Stromal cell of bone marrow (primary cell): Measurements from ENCODE around the gene TBX4.

Source experiments
- DNase-seq: peaks from one replicate; pipeline ENCODE4 v3.0.0-alpha.2; 2012; ENCODE audit warnings: low read depth

The TBX4 gene

DNA sequence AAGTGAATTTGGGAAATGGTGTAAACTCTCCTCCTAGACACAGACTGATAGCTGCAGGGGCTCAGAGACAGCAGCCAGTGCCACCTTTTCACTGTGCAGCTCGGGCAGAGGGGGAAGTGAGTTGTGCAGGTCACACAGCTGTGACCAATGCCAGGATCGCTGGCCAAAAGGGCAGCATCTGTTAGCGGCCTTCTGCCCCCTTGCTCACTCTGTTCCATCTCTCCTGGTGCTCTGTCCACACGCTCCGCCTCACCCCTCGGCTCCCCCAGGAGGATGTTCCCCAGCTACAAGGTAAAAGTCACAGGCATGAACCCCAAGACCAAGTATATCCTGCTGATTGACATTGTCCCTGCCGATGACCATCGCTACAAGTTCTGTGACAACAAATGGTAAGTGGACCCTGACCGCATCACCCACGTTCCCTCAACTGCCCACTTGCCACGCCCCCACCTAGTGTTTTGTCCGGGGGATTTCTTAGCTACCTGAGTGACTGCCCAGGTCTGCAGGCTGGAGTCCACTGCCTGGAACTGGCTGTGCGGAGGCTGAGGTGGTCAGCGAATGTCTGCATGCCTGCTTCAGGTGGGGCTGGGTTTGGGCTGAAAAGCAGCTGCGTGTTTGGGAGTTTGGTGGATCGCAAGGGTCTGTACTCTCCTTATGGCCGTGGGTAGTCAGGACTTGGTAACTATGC lies 13.5 kb downstream of the TBX4 start:
- no peak for DNase-seq

- no peak for DNase-seq
Measured at GRCh38 chr17:61466246-61466645, 14.0 kb downstream of the TBX4 start.

DNA sequence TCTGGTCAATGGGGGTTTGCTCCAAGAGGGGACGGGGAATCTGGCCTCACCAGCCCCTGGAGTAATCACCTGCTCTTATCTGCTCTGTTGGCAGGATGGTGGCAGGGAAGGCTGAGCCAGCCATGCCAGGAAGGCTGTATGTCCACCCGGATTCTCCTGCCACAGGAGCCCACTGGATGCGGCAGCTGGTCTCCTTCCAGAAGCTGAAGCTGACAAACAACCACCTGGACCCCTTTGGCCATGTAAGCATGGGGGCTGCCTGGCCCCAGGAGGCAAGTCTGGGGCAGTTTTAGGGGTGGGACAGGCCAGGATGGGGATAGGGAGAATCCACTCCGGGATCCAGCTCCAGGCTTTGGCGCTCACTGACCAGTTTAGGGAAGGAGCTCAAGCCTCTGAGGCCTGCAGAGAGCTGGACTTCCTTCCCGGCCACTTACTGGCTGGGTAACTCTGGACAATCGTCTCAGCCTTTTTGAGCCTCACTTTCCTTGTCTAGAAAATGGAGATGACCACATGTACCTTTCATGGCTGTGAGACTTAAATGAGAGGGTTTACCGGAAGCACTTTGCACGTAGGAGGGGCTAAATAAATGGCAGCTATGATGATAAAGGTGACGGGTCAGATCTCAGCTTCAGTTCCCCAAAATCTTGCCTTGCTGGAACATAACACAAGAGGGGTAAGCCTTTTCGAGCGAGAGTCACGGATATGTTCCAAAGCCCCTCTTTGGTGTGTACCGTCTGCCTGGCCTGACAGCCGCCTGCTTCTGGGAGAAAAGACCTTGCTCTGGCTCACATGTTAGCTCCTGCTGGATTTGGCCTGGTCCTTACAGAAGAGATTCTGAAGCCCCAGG lies 15.4 kb downstream of the TBX4 start:
- DNase-seq = no peak

GRCh38 chr17:61468263-61468907 lies 16.2 kb downstream of the TBX4 start:
- DNase-seq = no peak

DNA sequence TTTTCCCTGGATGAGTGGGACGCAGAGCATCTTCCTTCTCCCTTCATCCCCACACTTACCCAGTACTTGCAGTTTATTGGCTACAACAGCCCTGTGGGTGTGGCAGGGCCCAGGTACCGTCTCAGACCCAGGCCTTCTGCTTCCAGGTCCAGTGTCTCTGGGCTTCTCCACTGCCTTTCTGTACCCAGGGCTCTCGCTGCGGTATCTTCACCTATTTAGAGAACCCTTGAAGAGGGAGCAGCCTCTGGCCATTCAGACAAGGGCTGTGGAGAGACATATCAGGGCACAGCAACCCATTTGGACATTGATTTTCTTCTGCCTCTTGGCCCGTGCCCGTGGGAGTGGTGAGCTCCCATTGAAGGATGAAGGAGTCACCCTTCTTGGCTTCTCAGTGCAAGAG lies 17.3 kb downstream of the TBX4 start:
- no peak for DNase-seq

GRCh38 chr17:61469949-61470348 lies 17.7 kb downstream of the TBX4 start:
- DNase-seq = no peak

DNA sequence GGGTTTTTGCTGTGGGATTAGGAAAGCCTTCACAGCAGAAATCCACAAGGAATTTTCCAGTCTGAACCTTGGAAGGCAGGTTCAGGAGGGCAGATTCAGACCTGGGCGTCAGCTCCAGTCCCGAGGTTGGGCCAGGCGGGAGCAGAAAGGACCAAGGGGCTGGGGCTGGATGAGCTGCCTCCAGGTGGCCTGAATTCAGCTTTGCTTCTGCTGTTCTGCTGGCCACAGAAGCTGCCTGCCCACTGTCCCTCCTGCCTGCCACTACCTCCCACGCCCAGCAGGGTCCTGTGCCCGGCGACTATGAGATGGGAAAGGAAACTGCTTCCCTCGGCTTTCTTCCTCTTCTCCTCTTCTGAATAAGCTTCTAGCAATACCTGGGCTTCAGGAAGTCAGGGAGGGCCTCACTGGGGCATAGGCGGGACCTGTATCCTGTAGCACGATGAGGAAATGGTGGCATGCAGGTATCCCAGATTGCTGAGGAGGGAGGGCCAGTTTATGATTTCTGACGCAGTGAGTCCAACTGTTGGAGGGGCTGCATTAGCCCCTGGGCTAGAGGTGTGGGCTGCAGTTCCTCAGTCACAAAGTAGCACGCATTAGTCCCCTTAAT lies 18.4 kb downstream of the TBX4 start:
- no peak for DNase-seq

- DNase-seq = no peak
Measured at GRCh38 chr17:61474235-61474927, 22.2 kb downstream of the TBX4 start.

DNA sequence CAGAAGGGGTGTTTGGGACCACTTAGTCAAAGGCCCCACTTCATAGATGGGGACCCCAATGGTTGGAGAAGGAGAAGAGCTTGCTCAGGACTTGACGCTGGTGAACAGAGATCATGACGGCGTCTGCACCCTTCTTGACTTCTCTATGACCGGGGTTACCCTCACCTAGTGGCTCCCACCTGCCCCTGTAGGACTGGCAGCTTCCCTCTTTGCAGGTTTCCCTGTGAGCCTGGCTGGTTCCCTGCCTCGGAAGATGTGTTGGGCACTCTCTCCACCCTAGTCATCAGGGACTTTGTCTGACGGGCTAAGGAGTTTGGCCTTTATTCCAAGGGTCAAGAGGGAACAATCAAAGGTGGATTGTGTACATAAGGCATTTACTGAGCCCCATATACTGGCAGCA lies 22.7 kb downstream of the TBX4 start:
- DNase-seq = no peak

GRCh38 chr17:61475726-61476125 lies 23.5 kb downstream of the TBX4 start:
- DNase-seq = no peak

- DNase-seq = no peak
Measured at GRCh38 chr17:61476476-61477203, 24.4 kb downstream of the TBX4 start.

GRCh38 chr17:61477204-61477834 lies 25.1 kb downstream of the TBX4 start:
- no peak for DNase-seq

DNA sequence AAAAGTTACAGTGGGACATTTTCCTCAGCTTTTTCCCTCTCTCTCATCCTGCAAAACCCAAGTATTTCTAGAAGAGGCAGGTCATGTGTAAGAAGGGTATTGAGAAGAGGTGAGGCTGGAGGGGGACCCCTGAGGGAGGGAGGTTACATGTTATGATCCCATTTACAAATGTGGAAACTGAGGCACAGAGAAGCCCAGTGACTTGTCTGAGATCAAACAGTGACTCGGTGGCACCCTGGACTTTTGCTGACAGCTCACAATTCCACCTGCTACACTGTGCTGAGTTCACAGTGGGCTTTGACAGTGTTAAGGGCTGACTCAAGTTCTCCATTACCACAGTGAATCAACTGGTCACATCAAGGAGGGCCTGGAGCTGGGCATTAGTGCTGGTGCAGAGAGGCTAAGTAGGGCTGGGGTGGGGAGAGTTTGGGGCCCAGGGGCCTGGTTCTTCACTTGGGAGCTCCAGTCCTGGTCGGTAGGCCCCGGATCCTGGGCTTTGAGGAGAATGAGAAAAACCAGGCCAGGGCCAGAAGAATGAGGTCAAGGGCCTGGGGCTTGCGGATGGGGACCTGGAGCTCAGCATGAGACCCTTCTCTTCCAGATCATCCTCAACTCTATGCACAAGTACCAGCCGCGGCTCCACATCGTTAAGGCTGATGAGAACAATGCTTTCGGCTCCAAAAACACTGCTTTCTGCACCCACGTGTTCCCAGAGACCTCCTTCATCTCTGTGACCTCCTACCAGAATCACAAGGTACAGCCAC lies 26.0 kb downstream of the TBX4 start:
- DNase-seq = no peak

GRCh38 chr17:61478790-61479492 lies 26.7 kb downstream of the TBX4 start:
- no peak for DNase-seq

GRCh38 chr17:61479493-61480413 lies 27.5 kb downstream of the TBX4 start:
- DNase-seq = no peak

GRCh38 chr17:61480414-61480807 lies 28.2 kb downstream of the TBX4 start:
- no peak for DNase-seq

DNA sequence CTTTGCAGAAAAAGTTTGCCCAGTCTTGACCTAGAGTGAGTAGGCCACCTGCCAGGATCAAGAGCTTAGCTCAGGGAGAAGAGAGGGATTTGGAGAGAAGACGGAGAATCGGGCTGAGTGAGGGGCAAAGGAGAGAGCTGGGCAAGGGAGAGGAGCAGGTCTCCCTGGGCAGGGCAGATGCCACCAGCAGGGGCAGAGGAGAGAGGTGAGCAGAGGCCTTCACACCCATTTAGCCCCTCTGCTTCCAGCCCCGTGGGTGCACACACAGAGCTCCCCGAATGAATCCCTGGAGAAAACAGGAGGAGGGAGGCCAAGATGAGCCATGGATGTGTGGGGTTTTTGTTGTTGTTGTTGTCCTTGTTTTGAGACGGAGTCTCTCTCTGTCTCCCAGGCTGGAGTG lies 29.2 kb downstream of the TBX4 start:
- no peak for DNase-seq

- no peak for DNase-seq
Measured at GRCh38 chr17:61482467-61482866, 30.2 kb downstream of the TBX4 start.

DNA sequence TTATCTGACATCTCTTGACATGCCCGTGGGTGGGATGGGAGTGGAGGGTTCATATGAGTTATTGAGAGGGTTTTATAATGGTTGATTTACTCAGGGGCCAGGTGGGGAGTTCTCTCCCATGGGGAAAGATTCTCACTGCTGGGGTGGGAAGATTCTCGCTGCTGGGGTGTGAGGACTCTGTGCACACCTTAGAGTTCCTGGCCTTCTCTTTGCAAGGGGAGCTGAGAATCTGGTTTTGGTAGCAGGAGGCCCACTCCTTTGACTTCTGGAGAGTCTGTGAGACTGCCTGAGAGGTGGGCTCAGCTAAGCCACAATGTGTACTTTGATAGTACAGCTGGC lies 31.5 kb downstream of the TBX4 start:
- DNase-seq = no peak
